Osteoblast (primary cell): ENCODE results near the gene RALGDS. TPM values are rescaled to one million over a fixed set of nuclear protein-coding genes. Genes with fewer than 3 reads are reported as not detected.
A peak's percentile ranks its signal among the peaks of the same experiment; 100 is the strongest.

Experiments used
- DNase-seq: peaks from one replicate; pipeline ENCODE4 v3.0.0; 2011; ENCODE audit warnings: low spot score, mixed read lengths; ENCODE audit not compliant: insufficient read length; ENCODE audit errors: missing footprints
- H2AFZ ChIP-seq: 2 replicates; pipeline ENCODE4 v1.6.0; 2011; ENCODE audit warnings: mild to moderate bottlenecking, low read length
- H3K27ac ChIP-seq: 2 replicates; pipeline ENCODE4 v1.5.1; 2011; ENCODE audit warnings: mild to moderate bottlenecking, low read depth, low read length, moderate library complexity
- H3K27me3 ChIP-seq: 2 replicates; pipeline ENCODE4 v1.6.0; 2012; ENCODE audit warnings: mild to moderate bottlenecking, control low read depth, inconsistent platforms, low read length, moderate library complexity; ENCODE audit not compliant: insufficient read depth
- H3K36me3 ChIP-seq: 2 replicates; pipeline ENCODE4 v1.5.1; 2011; ENCODE audit warnings: mild to moderate bottlenecking, low read length, control low read depth, moderate library complexity; ENCODE audit not compliant: insufficient read depth
- H3K4me1 ChIP-seq: 2 replicates; pipeline ENCODE4 v1.5.1; 2011; ENCODE audit warnings: mild to moderate bottlenecking, low read length, control low read depth, moderate library complexity; ENCODE audit not compliant: insufficient read depth
- H3K4me2 ChIP-seq: 2 replicates; pipeline ENCODE4 v1.6.0; 2011; ENCODE audit warnings: mild to moderate bottlenecking, low read length; ENCODE audit not compliant: insufficient read depth
- H3K4me3 ChIP-seq: fragments of 200-600 bp; sonication (generic); 3 replicates; pipeline ENCODE4 v1.5.1; 2012; ENCODE audit warnings: mild to moderate bottlenecking, low read length, inconsistent platforms; ENCODE audit not compliant: insufficient read depth
- H3K79me2 ChIP-seq: 2 replicates; pipeline ENCODE4 v1.6.0; 2012; ENCODE audit warnings: mild to moderate bottlenecking, low read length, control low read depth, inconsistent platforms; ENCODE audit not compliant: insufficient read depth
- H3K9me3 ChIP-seq: 2 replicates; pipeline ENCODE4 v1.5.1; 2011; ENCODE audit warnings: low read depth, low read length, control low read depth
- H4K20me1 ChIP-seq: 2 replicates; pipeline ENCODE4 v1.6.0; 2012; ENCODE audit warnings: mild to moderate bottlenecking, low read length, control low read depth; ENCODE audit not compliant: insufficient read depth
- CTCF ChIP-seq: IDR thresholded peaks from 2 replicates; pipeline ENCODE4 v1.5.1; 2011; ENCODE audit warnings: mild to moderate bottlenecking, low read depth, low read length, moderate library complexity; ENCODE audit errors: extremely low read depth
- small RNA-seq: library from RNA; depleted of rRNA; stranded (forward); fragments of <200 nt; gene quantifications from one replicate; pipeline ENCODE3, GENCODE V24; 2012
- total RNA-seq: library from RNA; depleted of rRNA; stranded (reverse); fragments of >200 nt; gene quantifications from 2 replicates; pipeline ENCODE4 v1.2.3, GENCODE V29; 2012

Gene RALGDS
- total RNA-seq, 1 donor: 11.2 TPM

- peaks cover 48% of the 10 kb centered on the region for H3K36me3 ChIP-seq
- no peaks in the 10 kb centered on the region for H3K79me2 ChIP-seq
- H3K27me3 ChIP-seq: no peaks in the 10 kb centered on the region
- no peak overlapping the region for H3K4me2 ChIP-seq
- no peak overlapping the region for H3K27ac ChIP-seq
- H2AFZ ChIP-seq: no peak overlapping the region
- no peak for DNase-seq
- H3K4me1 ChIP-seq: peaks cover 8% of the 10 kb centered on the region
- no peak for TF ChIP-seq CTCF
- peaks cover 12% of the 10 kb centered on the region for H4K20me1 ChIP-seq
- H3K4me3 ChIP-seq: no peak overlapping the region
- no peaks in the 10 kb centered on the region for H3K9me3 ChIP-seq
Observed at GRCh38 chr9:133050781-133051180, 70.3 kb downstream of the RALGDS start.

- DNase-seq: peak; percentile 36
- no peak overlapping the region for H2AFZ ChIP-seq
- H3K4me3 ChIP-seq: no peak overlapping the region
- no peaks in the 10 kb centered on the region for H3K27me3 ChIP-seq
- TF ChIP-seq CTCF: no peak
- no peaks in the 10 kb centered on the region for H3K9me3 ChIP-seq
- peaks cover 12% of the 10 kb centered on the region for H4K20me1 ChIP-seq
- peaks cover 5% of the 10 kb centered on the region for H3K4me1 ChIP-seq
- no peak overlapping the region for H3K4me2 ChIP-seq
- no peaks in the 10 kb centered on the region for H3K79me2 ChIP-seq
- no peak overlapping the region for H3K27ac ChIP-seq
- peaks cover 49% of the 10 kb centered on the region for H3K36me3 ChIP-seq
Observed at GRCh38 chr9:133050142-133050541, 70.9 kb downstream of the RALGDS start.

- H3K27me3 ChIP-seq: no peaks in the 10 kb centered on the region
- no peak overlapping the region for H3K4me3 ChIP-seq
- H3K79me2 ChIP-seq: no peaks in the 10 kb centered on the region
- H2AFZ ChIP-seq: no peak overlapping the region
- no peak overlapping the region for H3K4me2 ChIP-seq
- DNase-seq: no peak
- peaks cover 52% of the 10 kb centered on the region for H3K36me3 ChIP-seq
- no peaks in the 10 kb centered on the region for H3K9me3 ChIP-seq
- peaks cover 12% of the 10 kb centered on the region for H4K20me1 ChIP-seq
- H3K4me1 ChIP-seq: no peaks in the 10 kb centered on the region
- no peak for TF ChIP-seq CTCF
- H3K27ac ChIP-seq: no peak overlapping the region
Observed at GRCh38 chr9:133049043-133049442, 72.0 kb downstream of the RALGDS start.

GRCh38 chr9:133048595-133048994 is 72.4 kb downstream of the RALGDS start:
- Histone ChIP-seq H3K36me3 (peaks cover 52% of the 10 kb centered on the region), H3K4me1 (no peaks in the 10 kb centered on the region), H3K9me3 (no peaks in the 10 kb centered on the region), H2AFZ (no peak overlapping the region), H3K27me3 (no peaks in the 10 kb centered on the region), H3K4me3 (no peak overlapping the region), H4K20me1 (peaks cover 13% of the 10 kb centered on the region), H3K79me2 (no peaks in the 10 kb centered on the region), H3K27ac (no peak overlapping the region), H3K4me2 (no peak overlapping the region)
- DNase-seq: peak; percentile 96
- TF ChIP-seq CTCF: peak; percentile 38

Small RNAs within 50 kb of the gene (small RNA-seq; reads per million reads assigned to genes)
- gene MIR6877: 3.6 reads per million, percentile 82 among the genes with 10 or more reads in this experiment

Other genes starting within 250 kb of the RALGDS start
- 0.59 and 1.1 TPM in 2 replicates for gene AK8, start 243.0 kb downstream of the RALGDS start, total RNA-seq
- gene SPACA9, start 242.3 kb downstream of the RALGDS start, total RNA-seq: 3.6 and 4.4 TPM in 2 replicates
- 68.4 and 81.3 TPM in 2 replicates for gene TSC1, start 176.6 kb downstream of the RALGDS start, total RNA-seq
- gene GFI1B, start 142.5 kb downstream of the RALGDS start, total RNA-seq: under 0.01 TPM in 1 of 2 replicates, not detected in the other
- 31.8 and 41.3 TPM in 2 replicates for gene GTF3C5, start 90.2 kb downstream of the RALGDS start, total RNA-seq
- gene CEL, start 59.3 kb downstream of the RALGDS start, total RNA-seq: under 0.01 TPM in 1 of 2 replicates, not detected in the other
- gene GBGT1, start 42.7 kb upstream of the RALGDS start, total RNA-seq: 3.3 and 3.8 TPM in 2 replicates
- not detected in 2 replicates for gene OBP2B, start 88.0 kb upstream of the RALGDS start, total RNA-seq
- gene ABO, start 154.0 kb upstream of the RALGDS start, total RNA-seq: not detected in 2 replicates
- 5.9 and 7.6 TPM in 2 replicates for gene SURF6, start 214.9 kb upstream of the RALGDS start, total RNA-seq
- 14.5 and 15.3 TPM in 2 replicates for gene MED22, start 226.9 kb upstream of the RALGDS start, total RNA-seq
- 1,638 and 1,763 TPM in 2 replicates for gene RPL7A, start 227.0 kb upstream of the RALGDS start, total RNA-seq
- gene SURF1, start 235.2 kb upstream of the RALGDS start, total RNA-seq: 21.0 and 24.8 TPM in 2 replicates
- gene SURF2, start 235.3 kb upstream of the RALGDS start, total RNA-seq: 10.3 and 15.2 TPM in 2 replicates